Measurements from ENCODE around the gene DIDO1.

The DIDO1 gene

GRCh38 chr20:62889871-62890270 is 36.4 kb downstream of the DIDO1 start:
- DNase-seq: no peak

- no peak for DNase-seq
Measured at GRCh38 chr20:62889411-62889810, 36.9 kb downstream of the DIDO1 start.

- no peak for DNase-seq
Measured at GRCh38 chr20:62888910-62889309, 37.4 kb downstream of the DIDO1 start.

GRCh38 chr20:62888406-62888805 is 37.9 kb downstream of the DIDO1 start:
- DNase-seq: no peak

DNA sequence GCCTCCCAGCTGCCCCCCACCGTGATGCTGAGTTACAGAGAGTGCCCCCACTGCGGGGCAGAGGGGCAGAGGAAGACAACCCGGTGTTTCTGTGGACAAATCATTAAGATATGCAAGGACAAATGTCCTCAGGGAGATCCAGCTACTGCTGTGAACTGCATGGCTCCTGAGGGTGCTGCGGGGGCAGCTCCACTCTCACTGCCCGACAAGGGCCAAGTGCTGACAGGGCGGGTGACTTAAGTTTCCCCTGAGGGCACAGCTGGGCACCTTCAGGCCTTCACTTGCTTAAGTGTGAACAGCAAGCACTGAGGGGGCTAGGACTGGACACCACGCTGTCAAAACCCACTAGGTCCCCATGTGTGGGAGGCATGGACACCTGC is 38.5 kb downstream of the DIDO1 start:
- peak; percentile 87 for DNase-seq

DNA sequence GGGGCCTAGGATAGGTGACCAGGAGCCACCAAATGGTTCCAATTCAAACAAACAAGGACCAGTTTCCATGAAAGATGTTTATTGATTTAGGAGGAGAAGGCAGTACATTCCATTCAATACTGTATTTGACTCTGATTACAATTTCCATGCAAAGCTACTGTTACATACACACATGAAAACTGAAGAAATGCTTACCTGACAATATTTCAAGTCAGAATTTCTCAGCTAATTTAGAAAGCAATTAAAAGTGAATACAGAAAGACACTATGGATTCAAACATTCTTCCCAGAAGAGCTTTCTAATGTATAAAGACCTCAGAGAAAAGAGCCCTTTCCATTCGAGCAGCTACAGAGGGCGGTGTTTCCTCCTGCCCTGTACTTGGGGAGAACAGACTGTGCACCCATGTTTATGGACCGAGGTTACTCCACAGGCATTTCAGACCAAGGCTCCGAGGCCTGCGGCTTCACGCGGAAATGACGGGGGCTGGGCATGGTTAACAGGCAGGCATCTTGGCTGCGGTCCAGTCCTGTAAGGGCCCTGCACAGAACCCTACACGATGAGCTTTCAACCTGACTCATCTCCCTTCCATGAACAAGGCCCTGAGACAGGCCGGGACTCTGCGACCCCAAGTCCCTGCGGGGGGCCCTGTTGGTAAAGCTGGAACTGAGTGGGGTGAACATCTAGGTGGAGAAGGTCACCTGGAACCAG is 39.0 kb downstream of the DIDO1 start:
- DNase-seq: no peak

- peak; percentile 75 for DNase-seq
Measured at GRCh38 chr20:62886709-62887058, 39.6 kb downstream of the DIDO1 start.

- no peak for DNase-seq
Measured at GRCh38 chr20:62885896-62886708, 40.2 kb downstream of the DIDO1 start.

DNA sequence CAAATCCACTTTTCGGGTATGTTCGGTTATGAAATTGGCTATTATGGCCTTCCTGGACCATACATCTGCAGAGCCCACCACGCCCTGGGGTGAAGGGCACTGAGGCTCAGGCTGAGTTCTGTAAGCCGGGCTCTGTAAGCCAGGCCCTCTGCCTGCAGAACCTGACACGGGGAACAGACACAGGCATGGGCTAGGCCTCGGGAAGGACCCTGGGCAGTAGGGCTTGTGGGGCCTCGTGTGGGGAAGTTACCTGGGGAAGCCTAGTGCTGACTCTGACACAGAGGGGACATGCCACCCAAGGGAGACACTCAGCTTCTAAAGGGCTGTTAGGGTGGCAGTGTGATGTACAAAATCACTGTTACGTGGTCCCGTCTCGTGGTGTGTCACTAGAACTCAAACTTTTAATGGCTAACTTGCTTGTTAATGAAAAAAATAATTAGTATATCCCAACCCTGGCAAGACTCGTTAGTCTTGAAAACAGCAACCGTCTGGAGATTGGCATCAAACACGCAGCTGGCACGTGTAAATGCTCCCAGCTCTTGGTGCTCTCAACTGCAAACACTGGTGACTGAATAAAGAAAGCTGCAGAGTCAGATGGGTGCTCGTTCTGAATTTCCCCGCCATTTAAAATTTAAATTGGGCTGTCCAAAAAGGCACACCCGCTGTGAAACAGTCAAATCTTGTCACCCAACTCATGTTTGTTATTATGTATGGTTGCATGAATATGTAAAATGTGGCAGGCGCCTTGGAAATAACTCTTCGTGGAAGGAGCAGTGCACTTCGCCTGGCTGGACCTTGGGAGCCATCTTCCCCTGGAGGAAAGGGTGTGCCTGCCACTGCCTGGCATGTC is 41.0 kb downstream of the DIDO1 start:
- no peak for DNase-seq

DNA sequence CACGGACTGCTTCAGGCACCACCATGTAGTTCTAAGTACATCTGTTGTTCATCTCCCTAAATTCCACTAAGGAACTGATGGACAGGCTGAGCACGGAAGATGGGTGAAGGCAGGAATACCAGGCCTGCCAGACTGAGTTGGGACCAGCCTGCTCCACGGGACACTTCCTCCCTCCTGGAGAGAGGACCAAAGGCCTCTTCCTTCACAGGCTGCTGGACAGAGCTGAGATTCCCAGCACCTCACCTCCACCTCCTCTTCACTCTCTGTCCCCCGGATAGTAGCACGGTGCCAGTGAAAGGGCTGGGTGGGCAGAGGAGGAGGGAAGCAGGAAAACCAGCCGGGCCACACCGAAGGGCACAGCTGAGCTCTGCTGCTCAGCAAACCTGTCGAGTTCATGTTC is 41.7 kb downstream of the DIDO1 start:
- DNase-seq: no peak

DNA sequence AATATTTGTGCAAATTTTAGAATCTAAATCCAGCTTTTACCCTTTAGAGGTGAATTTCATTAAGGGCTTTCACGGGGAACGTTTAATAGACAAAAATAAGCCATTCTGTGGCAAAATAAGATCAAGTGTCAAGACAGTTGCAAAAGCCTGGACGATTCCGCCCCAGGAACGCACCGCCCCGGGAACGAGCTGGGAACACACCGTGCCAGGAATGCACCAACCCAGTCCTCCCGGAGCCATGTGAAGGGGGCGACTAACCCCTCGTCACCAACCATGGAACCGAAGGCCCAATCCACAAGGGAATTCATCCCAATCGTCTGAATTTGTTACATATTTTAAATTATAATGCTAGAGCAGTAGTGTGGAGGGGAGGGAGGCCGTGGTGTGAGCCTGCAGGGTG is 43.9 kb downstream of the DIDO1 start:
- no peak for DNase-seq

- DNase-seq: no peak
Measured at GRCh38 chr20:62881662-62882395, 44.5 kb downstream of the DIDO1 start.

GRCh38 chr20:62880935-62881661 is 45.2 kb downstream of the DIDO1 start:
- DNase-seq: no peak

GRCh38 chr20:62880147-62880934 is 46.0 kb downstream of the DIDO1 start:
- DNase-seq: no peak

- no peak for DNase-seq
Measured at GRCh38 chr20:62879275-62880146, 46.8 kb downstream of the DIDO1 start.

DNA sequence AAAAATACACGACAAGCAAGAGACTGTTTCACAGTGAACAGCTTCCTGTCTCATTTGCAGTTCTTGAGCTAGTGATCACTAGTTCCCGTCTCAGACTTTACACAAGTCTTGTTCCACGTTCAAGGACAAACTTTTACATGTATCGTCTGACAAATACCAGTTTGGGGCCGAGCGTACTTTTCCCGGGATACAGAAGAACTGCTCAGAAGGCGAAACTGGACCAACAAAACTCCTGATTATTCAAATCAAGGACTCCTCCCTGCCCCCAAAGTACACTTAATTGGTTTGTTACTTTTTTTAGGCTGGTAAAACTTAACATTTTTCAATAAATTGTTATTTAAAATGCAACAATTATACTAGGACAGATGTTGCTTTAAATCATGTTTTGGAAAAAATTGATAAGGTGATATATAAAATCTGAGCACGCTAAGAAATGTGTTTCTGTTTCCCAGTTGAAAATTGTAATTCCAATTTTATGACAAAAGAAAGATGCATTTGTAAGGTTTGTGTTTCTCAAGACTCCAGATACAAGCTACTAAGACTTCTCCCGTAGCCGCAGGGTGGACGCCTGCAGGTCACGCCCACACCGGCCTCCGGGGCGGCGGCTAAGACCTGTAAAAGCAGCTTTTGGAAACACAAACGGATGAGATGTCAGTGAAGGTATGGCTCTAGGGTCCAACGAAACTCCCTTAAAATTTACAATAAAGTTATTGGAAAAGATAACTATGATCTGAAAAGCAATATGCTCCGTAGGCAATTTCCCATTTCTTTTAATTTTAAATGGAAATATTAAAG is 47.9 kb downstream of the DIDO1 start:
- DNase-seq: no peak

DNA sequence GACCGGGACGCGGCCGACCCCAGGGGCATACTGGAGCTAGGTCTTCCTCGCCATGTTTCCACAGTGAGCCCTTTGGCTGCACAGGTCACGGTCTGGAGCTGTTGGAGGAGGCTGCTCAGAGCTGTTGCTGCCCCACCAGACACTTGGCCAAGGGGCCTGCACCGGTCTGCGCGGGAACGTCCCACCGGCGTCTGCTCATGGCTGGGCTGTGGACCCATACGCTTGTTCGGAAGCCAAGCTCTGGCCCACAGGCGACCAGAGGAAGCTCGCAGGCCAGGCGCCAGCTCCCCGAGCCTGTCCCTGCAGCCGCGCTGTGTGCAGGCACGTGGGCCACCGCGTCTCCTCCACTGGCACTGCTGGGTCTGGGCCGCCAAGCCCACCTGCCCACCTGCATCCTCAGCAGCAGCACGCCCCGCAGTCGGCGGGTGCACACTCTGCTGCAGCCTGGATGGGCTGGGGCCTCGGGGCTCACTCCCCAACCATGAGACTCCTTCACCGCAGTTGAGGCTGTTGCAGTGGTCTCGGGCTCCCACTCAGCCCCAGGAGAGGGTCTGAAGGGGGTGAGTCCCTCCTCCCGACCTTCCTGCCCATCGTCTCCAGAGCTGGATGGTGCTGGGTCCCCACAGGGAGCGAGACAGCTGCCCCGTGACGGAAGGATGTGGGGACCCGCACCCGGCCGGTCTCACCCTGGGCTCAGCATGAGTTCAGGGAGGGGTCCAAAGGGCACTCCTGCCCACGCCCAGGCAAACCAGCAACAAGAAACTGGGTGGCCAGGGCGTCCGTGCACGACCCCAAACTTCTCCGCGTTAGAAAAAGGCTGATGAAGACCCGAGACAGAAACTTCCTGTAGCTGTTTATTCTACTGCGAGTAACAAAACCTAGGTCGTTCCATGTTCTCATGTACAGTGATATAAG is 49.1 kb downstream of the DIDO1 start:
- DNase-seq: no peak

DNA sequence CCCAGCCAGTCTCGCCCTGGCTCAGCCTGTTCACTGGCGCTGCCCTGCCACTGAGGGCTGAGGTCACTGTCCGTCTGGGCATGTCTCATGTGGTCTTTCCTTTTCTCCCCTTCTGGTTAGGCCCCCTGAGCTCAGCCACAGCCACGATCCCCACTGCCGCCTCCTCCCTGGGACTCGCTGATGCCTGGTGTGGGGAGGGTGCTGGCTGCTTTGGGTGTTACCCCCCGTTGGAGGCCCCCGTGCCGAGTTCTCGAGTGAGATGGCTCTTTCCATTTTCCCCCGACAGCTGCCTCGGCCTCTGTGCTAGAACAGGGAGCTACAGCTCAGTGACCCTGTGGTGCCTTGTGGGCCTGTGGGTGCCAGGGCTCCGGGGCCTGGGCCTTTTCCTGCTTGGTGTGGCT is 49.8 kb downstream of the DIDO1 start:
- no peak for DNase-seq

All from NCI-H146 (cell line).